Left ventricle myocardium inferior (tissue), 1 donor: ENCODE measurements around the gene RASGEF1B. TPM values are rescaled to one million over a fixed set of nuclear protein-coding genes. Genes with fewer than 3 reads are reported as not detected.

ENCODE experiments used
- DNase-seq: peaks from one replicate; pipeline ENCODE4 v3.0.0-alpha.2; 2020
- H3K27ac ChIP-seq: fragments of 200-600 bp; replicated peaks from 2 replicates; pipeline ENCODE4 v1.8.0; 2021
- H3K27me3 ChIP-seq: fragments of 200-600 bp; 2 replicates; pipeline ENCODE4 v1.8.0; 2021; ENCODE audit warnings: low read depth
- H3K36me3 ChIP-seq: fragments of 200-600 bp; 2 replicates; pipeline ENCODE4 v1.8.0; 2021
- H3K4me1 ChIP-seq: fragments of 200-600 bp; 2 replicates; pipeline ENCODE4 v1.8.0; 2021
- H3K4me3 ChIP-seq: fragments of 200-600 bp; 2 replicates; pipeline ENCODE4 v1.8.0; 2021; ENCODE audit warnings: mild to moderate bottlenecking, moderate library complexity
- H3K9me3 ChIP-seq: fragments of 200-600 bp; replicated peaks from 2 replicates; pipeline ENCODE4 v1.8.0; 2021
- intact Hi-C: fragments of 100-400 bp; cut with micrococcal nuclease; formaldehyde crosslinking; loops from one replicate; pipeline ENCODE4 v1.11.0; 2022
- total RNA-seq: library from RNA; stranded (reverse); fragmentation: NEBNext Ultra II Directional; extraction: Animal tissue kit (Norgen Biotek cat#: 25700); gene quantifications from one replicate; pipeline ENCODE4 v1.2.1, GENCODE V29; 2021
- TF ChIP-seq, protein P1 (sequence below): fragments of 200-600 bp; IDR thresholded peaks from 2 replicates; pipeline ENCODE4 v1.8.0; 2021; ENCODE audit warnings: antibody characterized with exemption, mild to moderate bottlenecking, borderline replicate concordance
- donor health status: DM: no; HTN: yes; CAD: no; lungs with severe emphysema.

Gene RASGEF1B
- total RNA-seq, 1 donor from 2014 or later, result 4.3 TPM

DNA sequence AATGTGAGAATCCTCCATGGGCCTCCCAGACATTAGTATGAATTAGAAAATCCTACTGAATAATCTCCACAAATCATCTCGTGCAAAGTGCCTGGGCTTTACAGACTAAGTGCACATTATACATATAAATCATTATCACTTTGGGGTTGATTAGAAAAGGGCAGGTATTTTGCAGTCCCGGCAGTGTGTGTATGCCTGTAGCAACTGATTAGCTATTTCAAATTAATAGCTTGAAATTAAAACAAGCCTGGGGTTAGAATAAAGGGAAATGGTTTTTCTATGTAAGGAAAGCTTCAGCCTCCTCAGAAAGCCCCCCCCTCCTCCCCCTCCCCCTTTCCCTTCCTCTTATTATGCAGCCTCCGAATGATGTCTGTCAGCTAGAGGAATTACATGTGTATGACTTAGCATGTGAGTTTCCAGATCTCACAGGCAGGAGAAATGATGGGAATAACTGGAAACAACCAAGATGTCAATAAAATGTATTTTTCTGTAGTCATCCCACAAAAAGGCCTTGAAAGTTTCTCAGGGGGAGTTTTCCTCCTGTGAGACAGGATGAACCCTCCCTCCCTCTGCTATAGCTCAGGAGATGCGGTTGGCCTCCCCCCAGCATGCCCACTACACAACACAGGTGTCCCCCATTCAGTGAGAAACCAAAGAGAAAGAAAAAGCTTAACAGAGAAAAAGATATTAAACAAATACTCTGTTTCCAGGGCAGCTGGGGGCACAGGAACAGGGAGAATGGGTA lies 41.2 kb upstream of the RASGEF1B start:
- no peak overlapping the region for H3K27ac ChIP-seq
- H3K36me3 ChIP-seq, result no peaks in the 10 kb centered on the region
- DNase-seq, result no peak
- no peaks in the 10 kb centered on the region for H3K4me1 ChIP-seq
- no peak overlapping the region for H3K4me3 ChIP-seq
- intact Hi-C loops, result no loop called here
- TF ChIP-seq, protein P1, sequence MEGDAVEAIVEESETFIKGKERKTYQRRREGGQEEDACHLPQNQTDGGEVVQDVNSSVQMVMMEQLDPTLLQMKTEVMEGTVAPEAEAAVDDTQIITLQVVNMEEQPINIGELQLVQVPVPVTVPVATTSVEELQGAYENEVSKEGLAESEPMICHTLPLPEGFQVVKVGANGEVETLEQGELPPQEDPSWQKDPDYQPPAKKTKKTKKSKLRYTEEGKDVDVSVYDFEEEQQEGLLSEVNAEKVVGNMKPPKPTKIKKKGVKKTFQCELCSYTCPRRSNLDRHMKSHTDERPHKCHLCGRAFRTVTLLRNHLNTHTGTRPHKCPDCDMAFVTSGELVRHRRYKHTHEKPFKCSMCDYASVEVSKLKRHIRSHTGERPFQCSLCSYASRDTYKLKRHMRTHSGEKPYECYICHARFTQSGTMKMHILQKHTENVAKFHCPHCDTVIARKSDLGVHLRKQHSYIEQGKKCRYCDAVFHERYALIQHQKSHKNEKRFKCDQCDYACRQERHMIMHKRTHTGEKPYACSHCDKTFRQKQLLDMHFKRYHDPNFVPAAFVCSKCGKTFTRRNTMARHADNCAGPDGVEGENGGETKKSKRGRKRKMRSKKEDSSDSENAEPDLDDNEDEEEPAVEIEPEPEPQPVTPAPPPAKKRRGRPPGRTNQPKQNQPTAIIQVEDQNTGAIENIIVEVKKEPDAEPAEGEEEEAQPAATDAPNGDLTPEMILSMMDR, result no peak
- H3K9me3 ChIP-seq, result no peaks in the 10 kb centered on the region
- H3K27me3 ChIP-seq, result no peaks in the 10 kb centered on the region

DNA sequence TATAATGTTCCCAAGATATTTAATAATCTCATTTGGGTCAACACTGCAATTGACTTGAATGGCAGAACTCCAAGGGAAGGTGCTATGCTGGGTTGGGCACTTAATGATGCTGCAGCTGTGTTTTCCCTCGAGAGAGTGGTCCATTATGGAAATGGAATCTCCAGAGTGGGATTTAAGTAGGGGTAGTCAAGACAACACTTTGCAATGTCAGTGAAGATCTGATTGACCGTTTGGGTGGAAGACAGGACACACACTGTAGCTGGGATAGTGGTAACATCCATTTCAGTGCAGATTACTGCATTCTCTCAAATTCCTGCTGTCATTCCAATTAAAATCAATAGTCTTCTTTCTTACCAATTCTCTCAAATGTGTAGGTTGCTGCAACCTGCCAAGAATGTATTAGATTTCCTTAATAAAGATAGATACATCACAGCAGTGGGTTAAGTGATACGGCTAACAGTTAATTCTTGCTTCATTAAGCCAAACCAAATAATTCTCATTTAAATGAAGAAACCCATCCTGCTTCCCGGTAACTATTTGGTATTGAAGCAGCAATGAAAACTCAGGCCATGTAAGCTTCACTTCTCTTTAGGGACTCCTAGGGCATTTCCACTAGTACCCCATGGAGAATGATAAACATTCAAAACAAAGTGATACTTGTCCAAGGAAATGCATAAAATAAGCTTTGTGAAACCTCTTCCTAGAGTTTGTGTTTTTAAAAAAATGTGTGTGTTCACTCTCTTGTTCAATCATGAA lies 40.5 kb upstream of the RASGEF1B start:
- H3K4me1 ChIP-seq, result no peaks in the 10 kb centered on the region
- H3K9me3 ChIP-seq, result no peaks in the 10 kb centered on the region
- no peak overlapping the region for H3K4me3 ChIP-seq
- H3K27ac ChIP-seq, result no peak overlapping the region
- H3K27me3 ChIP-seq, result no peaks in the 10 kb centered on the region
- no peak for DNase-seq
- TF ChIP-seq, protein P1, result no peak
- intact Hi-C loops, result no loop called here
- H3K36me3 ChIP-seq, result no peaks in the 10 kb centered on the region

DNA sequence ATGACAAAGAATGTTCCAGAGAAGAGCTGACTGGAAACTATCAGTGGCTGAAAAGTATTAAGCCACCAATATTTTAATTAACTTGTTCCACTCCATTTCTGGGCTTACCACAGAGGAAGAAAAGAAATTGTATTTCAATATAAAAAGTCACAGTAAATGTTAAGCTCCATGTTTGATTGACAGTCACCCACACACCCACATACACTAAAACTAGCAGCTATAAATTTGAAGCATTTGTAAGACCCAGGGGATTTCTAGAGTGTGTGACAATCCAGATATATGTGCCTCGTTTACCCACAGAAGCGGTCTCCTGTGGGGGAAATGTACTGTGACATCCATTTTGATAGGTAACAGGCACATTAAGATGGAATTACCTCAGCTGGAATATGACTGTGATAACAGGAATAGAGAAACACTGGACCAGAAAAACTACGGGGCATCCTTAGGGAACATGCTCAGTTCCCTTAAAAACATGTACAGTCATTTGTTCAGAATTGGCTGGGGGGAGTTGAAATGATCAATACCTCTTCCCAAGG lies 39.0 kb upstream of the RASGEF1B start:
- intact Hi-C loops, result no loop called here
- no peaks in the 10 kb centered on the region for H3K9me3 ChIP-seq
- peaks cover 2% of the 10 kb centered on the region for H3K4me1 ChIP-seq
- DNase-seq, result no peak
- no peak overlapping the region for H3K4me3 ChIP-seq
- no peaks in the 10 kb centered on the region for H3K36me3 ChIP-seq
- no peaks in the 10 kb centered on the region for H3K27me3 ChIP-seq
- TF ChIP-seq, protein P1, result no peak
- no peak overlapping the region for H3K27ac ChIP-seq

DNA sequence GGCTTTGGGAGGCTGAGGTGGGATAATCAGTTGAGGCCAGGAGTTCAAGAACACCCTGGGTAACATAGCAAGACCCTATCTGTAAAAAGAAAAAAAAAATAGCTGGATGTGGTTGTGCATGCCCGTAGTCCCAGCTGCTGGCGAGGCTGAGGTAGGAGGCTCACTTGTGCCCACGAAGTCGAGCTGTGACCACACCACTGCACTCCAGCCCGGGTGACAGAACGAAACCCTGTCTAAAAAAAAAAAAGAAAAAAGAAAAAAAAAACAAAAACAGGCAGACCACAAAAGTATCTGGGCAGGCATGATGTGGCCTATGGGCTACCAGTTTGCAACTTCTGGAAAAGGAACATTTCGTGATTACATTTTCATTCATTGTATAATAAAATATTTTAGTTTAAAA lies 38.1 kb upstream of the RASGEF1B start:
- no peaks in the 10 kb centered on the region for H3K9me3 ChIP-seq
- H3K27ac ChIP-seq, result no peak overlapping the region
- peaks cover 8% of the 10 kb centered on the region for H3K4me1 ChIP-seq
- no peak for DNase-seq
- intact Hi-C loops, result no loop called here
- H3K27me3 ChIP-seq, result no peaks in the 10 kb centered on the region
- TF ChIP-seq, protein P1, result no peak
- H3K36me3 ChIP-seq, result no peaks in the 10 kb centered on the region
- no peak overlapping the region for H3K4me3 ChIP-seq

DNA sequence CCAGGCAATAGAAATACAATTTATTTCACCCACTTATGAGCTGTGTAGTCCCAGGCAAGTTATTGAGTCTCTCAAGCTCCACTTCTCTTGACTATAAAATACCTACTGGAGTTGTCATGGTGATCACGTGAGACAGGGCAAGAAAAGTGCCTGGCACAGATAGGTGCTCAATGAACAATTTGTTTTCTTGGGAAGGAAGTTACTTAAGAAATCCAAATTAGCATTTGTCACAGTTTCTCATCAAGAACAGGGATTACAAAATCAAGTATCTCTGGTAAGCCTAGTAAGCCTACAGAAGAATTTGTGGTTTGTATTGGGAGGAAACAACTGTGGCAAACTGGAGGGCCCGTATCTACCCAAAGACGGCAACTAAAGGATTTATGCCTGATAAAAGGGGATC lies 37.5 kb upstream of the RASGEF1B start:
- H3K4me1 ChIP-seq, result peaks cover 13% of the 10 kb centered on the region
- H3K36me3 ChIP-seq, result no peaks in the 10 kb centered on the region
- H3K27ac ChIP-seq, result no peak overlapping the region
- no peak for DNase-seq
- intact Hi-C loops, result no loop called here
- no peaks in the 10 kb centered on the region for H3K27me3 ChIP-seq
- H3K4me3 ChIP-seq, result no peak overlapping the region
- no peaks in the 10 kb centered on the region for H3K9me3 ChIP-seq
- TF ChIP-seq, protein P1, result no peak
